HL-60 (cell line): ENCODE data around the gene ANO2.

Experiments used
- DNase-seq, 2 experiments: peaks; one replicate each; pipeline ENCODE4 v3.0.0-alpha.2; 2010 to 2020; ENCODE audit warnings: low read depth in 1 of 2, low spot score in 1 of 2
- H3K27ac ChIP-seq: fragments of 250-450 bp; sonication (Bioruptor Pico); replicated peaks from 2 replicates; pipeline ENCODE4 v1.5.1; 2020; ENCODE audit warnings: mild to moderate bottlenecking, moderate library complexity
- H3K27me3 ChIP-seq: fragments of 250-450 bp; sonication (Bioruptor Pico); 2 replicates; pipeline ENCODE4 v1.5.1; 2021; ENCODE audit warnings: mild to moderate bottlenecking, moderate library complexity; ENCODE audit not compliant: insufficient read depth, poor library complexity, severe bottlenecking
- H3K4me3 ChIP-seq: replicated peaks from 2 replicates; pipeline ENCODE4 v1.5.1; 2011; ENCODE audit warnings: mild to moderate bottlenecking, control low read depth, low read length; ENCODE audit not compliant: insufficient read depth
- GABPA ChIP-seq: IDR thresholded peaks from 2 replicates; pipeline ENCODE4 v1.6.1; 2012; ENCODE audit warnings: low read depth
- POLR2AphosphoS5 ChIP-seq: IDR thresholded peaks from 2 replicates; pipeline ENCODE4 v1.6.1; 2012; ENCODE audit warnings: low read depth
- REST ChIP-seq: IDR thresholded peaks from 2 replicates; pipeline ENCODE4 v1.6.1; 2012; ENCODE audit warnings: low read depth; ENCODE audit not compliant: insufficient replicate concordance
- SPI1 ChIP-seq: IDR thresholded peaks from 2 replicates; pipeline ENCODE4 v1.6.1; 2012; ENCODE audit warnings: low read depth, mild to moderate bottlenecking, borderline replicate concordance
- TF ChIP-seq, protein P1 (sequence below): IDR thresholded peaks from one replicate; pipeline ENCODE4 v1.5.1; 2011; ENCODE audit warnings: low read length, control low read depth, inconsistent platforms; ENCODE audit not compliant: insufficient read depth

The ANO2 gene

DNA sequence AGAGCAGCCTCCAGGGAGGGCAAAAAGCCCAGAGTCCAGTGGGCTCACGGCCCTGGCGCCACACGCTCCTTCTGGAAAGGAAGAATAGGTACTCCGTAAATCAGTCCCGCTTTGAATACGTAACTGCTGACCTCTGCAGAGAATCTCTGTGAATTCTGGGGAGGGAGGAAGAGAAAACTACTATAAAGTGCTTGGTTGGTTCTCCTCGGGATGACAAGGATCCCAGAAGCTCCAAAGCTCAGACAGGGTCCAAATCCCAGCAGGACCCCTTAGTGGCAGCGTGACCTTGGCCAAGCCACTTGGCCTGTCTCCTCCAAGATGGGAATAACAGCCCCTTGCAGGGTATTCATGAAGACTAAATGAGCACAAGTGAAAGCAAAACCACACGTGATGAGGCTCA lies 31.7 kb downstream of the ANO2 start:
- Histone ChIP-seq H3K4me3 (no peak overlapping the region), H3K27me3 (peaks cover 3% of the 10 kb centered on the region), H3K27ac (no peak overlapping the region)
- TF ChIP-seq REST (no peak), GABPA (no peak), POLR2AphosphoS5 (no peak), SPI1 (no peak)
- TF ChIP-seq, protein P1, sequence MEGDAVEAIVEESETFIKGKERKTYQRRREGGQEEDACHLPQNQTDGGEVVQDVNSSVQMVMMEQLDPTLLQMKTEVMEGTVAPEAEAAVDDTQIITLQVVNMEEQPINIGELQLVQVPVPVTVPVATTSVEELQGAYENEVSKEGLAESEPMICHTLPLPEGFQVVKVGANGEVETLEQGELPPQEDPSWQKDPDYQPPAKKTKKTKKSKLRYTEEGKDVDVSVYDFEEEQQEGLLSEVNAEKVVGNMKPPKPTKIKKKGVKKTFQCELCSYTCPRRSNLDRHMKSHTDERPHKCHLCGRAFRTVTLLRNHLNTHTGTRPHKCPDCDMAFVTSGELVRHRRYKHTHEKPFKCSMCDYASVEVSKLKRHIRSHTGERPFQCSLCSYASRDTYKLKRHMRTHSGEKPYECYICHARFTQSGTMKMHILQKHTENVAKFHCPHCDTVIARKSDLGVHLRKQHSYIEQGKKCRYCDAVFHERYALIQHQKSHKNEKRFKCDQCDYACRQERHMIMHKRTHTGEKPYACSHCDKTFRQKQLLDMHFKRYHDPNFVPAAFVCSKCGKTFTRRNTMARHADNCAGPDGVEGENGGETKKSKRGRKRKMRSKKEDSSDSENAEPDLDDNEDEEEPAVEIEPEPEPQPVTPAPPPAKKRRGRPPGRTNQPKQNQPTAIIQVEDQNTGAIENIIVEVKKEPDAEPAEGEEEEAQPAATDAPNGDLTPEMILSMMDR: no peak
- DNase-seq: no peak

GRCh38 chr12:5912437-5913334 lies 32.4 kb downstream of the ANO2 start:
- H3K27me3 ChIP-seq: peaks cover 3% of the 10 kb centered on the region
- DNase-seq: no peak
- no peak overlapping the region for H3K27ac ChIP-seq
- TF ChIP-seq REST (no peak), GABPA (no peak), SPI1 (no peak), POLR2AphosphoS5 (no peak)
- TF ChIP-seq, protein P1: no peak
- no peak overlapping the region for H3K4me3 ChIP-seq

DNA sequence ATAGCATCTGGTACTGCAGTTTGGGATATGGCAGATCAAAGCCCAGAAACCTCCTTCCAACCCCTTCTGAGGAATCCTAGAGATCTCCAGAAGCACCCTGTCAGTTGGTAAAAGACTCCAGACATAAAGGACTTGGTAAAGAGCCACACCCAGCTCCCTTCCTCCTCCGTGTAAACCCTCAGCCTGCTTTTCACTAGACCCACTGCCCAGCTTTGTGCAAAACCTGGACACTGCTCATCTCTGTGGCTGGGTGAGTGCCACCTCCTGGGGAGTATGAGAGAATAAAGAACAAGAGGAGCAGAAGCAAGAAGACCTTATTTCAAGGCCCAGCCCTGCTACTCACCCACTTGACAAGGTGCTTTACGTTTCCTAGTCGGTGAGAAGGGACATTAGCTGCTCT lies 33.0 kb downstream of the ANO2 start:
- Histone ChIP-seq H3K4me3 (no peak overlapping the region), H3K27ac (no peak overlapping the region), H3K27me3 (peaks cover 3% of the 10 kb centered on the region)
- TF ChIP-seq REST (no peak), GABPA (no peak), SPI1 (no peak), POLR2AphosphoS5 (no peak)
- TF ChIP-seq, protein P1: no peak
- DNase-seq: no peak
